ENCODE results near the gene SLC4A5.

GRCh38 chr2:74300506-74300905 lies 42.7 kb downstream of the SLC4A5 start:
- no peak for TF ChIP-seq CEBPB (IDR thresholded peaks at IDR 0.05)
- no peak for TF ChIP-seq EP300 (IDR thresholded peaks at IDR 0.05; ENCODE audit: borderline replicate concordance)
- TF ChIP-seq RAD21 (IDR thresholded peaks at IDR 0.05; ENCODE audit: low read depth) = no peak
- TF ChIP-seq FOXM1 (IDR thresholded peaks at IDR 0.05; ENCODE audit: borderline replicate concordance, low read depth) = no peak
- no peak for TF ChIP-seq TEAD4 (IDR thresholded peaks at IDR 0.05)
- TF ChIP-seq EGR1 (IDR thresholded peaks at IDR 0.05) = no peak
- TF ChIP-seq TCF12 (IDR thresholded peaks at IDR 0.05; ENCODE audit: low read depth) = no peak
- no peak for TF ChIP-seq TAF1 (IDR thresholded peaks at IDR 0.05; ENCODE audit: low read depth)
- no peak for TF ChIP-seq CREB1 (IDR thresholded peaks at IDR 0.05; ENCODE audit: low read depth)
